NCI-H1417 (cell line): ENCODE data around the gene ZMIZ1.
"Not testable (repeated sequence)": the region's sequence is repeated elsewhere in the genome, so short reads cannot be mapped to it uniquely, and the experiment has no call there.

Experiments used
- DNase-seq, 3 experiments: peaks; one replicate each; lab custom pipeline; 2025; lab: John Stamatoyannopoulos, UW

ZMIZ1 gene

DNA sequence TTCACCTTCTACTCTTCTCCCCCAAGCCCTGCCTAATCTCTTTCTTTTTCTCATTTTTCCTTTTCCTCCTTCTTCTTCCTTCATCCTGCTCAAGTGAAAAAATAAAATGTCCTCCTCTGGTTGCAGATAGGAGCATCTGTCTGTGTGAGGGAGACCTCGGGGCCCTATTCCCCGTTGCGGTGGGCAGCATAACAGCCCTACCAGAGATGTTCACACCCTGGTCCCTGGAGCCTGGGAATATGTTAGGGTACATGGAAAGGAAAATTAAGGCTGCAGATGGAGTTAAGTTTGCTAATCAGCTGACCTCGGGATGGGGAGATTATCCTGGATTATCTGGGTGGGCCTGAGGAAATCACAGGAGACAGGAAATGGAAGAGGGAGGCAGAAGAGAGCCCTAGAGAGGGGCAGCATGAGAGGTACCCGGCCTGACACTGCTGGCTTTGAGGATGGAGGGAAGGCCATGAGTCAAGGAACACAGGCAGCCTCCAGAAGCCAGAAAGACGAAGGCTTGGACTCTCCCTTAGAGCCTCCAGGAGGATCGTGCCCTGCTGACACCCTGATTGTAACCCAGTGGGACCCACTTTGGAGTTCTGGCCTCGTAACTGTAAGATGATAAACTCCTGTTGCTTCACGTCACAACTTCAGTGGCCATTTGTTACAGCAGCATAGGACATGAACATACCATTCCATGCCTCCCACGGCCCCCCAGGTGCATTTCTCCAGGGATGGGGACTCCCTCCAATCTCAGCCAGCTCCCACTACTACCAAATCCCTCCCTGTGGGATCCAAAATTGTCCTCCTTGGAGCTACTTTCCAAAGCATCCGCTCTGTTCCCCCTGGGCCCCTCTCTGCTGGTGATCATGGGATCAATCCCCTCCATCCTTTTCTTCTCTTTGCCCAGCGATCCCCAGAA lies 39.0 kb upstream of the ZMIZ1 start:
- no peak for DNase-seq

DNA sequence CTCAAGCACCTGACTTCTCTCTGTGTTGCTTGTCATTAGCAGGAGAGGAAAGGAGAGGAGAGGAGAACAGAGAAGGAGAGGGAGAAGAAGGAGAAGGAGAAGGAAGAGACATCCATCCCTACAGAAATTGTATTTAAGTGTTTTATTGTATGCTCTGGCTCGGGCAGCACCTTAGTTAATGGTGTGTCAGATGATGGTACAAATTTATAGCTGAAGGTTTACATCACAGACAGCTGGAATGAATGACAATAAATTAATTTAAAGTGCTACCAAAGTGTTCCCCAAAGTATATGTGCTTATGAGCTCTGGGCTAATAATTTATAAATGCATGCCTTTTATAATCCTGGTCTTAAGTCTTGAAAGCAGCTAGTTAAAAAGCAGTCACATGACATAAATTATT lies 38.1 kb upstream of the ZMIZ1 start:
- DNase-seq = no peak

DNA sequence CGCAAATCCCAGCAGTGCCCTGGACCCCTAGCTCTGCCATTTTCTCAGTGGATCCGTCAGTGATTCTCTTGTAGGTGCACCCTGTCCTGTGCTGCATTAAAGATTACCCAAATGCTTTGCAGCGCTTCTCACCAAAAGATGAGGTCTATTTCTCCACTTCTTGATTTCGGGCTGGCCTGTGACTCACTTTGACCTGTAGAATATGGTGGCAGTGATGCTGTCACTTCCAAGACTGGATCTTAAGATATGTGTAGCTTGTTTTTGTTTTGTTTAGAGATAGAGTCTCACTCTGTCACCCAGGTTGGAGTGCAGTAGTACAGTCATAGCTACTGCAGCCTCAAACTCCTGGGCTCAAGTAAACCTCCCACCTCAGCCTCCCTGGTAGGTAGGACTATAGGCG lies 37.0 kb upstream of the ZMIZ1 start:
- DNase-seq = no peak

DNA sequence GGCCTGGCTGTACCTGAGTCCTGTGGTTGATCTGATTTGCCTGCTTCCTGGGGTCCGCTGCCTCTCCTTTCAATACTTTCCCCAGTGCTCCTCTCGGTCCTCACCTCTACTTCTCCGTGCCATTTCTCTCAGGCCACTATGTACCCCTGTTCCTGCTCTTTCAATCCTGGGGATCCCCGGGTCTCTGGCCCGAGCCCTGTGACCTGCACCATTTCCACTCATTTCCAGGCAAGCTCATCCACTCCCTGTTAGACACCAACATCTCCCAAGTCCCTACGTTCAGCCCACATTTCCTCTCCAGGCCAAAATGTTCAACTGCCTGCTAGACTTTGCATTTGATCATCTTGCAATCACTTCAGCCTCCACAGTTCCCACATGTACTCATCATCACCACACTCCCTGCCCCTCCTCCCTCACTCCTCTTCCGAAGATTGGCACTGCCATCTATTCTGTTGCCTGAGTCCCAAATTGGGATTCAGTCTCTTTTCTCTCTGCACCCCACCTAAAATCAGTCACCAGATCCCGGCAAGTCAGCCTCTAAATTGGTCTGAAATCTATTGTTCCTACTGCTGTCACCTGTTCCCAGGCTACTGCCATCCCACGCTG lies 34.4 kb upstream of the ZMIZ1 start:
- no peak for DNase-seq

DNA sequence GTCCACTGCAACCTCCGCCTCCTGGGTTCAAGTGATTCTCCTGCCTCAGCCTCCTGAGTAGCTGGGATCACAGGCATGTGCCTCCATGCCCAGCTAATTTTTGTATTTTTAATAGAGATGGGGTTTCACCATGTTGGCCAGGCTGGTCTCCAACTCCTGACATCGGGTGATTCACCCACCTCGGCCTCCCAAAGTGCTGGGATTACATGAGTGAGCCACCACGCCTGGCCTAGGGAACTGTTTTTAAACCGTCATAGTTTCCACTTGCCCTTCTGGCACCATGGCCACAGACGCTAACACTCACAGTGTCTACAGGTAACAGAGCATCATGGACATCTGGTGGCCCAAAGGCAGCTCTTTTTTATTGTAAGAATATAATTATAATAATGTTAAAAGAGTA lies 32.4 kb upstream of the ZMIZ1 start:
- not testable (repeated sequence) for DNase-seq

DNA sequence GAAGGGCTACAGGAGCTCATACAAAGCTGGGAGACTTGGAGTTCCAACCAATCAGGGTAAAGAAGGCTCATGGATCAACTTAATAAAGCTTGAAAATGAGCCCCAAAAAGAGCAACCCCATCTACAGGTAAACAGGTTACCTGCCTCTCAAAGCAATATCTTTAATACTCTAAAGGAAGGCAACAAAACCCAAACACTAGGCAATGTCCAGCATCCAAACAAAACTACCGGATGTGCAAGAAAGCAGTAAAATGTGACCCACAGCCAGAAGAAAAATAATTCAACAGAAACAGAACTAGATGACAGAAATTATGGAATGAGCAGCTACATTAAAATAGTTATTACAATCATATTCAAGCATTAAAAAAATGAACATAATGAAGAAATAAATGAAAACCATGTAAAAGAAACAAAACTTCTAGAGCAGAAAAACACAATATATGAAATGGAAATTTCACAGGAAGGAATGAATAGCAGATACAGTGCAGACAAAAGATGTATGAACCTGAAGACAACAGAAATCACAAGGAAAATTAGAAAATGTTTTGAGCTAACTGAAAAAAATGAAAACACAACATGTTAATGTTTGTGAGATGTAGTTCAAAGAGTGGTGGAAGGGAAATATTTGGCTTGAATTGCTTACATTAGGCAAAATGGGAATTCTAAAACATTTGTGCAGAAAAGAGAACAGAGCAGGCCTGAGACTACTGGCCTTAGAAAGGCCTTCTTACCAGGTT lies 30.5 kb upstream of the ZMIZ1 start:
- DNase-seq = no peak

DNA sequence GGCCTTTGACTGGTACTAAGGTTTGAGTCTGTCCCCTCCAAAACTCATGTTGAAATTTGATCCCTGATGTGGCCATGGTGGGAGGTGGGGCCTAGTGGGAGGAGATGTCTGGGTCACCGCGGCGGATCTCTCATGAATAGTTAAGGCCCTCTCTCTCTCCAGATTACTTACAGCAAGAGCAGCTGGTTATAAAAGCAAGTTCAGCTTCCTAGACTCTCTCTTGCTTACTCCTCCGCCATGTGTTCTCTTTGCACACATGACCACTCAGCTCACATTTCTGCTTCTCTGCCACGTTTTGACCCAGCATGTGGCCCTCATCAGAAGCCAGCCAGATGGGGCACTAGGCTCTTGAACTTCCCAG lies 29.9 kb upstream of the ZMIZ1 start:
- DNase-seq = peak in 2 of 3 experiments; percentile 1 to 69

DNA sequence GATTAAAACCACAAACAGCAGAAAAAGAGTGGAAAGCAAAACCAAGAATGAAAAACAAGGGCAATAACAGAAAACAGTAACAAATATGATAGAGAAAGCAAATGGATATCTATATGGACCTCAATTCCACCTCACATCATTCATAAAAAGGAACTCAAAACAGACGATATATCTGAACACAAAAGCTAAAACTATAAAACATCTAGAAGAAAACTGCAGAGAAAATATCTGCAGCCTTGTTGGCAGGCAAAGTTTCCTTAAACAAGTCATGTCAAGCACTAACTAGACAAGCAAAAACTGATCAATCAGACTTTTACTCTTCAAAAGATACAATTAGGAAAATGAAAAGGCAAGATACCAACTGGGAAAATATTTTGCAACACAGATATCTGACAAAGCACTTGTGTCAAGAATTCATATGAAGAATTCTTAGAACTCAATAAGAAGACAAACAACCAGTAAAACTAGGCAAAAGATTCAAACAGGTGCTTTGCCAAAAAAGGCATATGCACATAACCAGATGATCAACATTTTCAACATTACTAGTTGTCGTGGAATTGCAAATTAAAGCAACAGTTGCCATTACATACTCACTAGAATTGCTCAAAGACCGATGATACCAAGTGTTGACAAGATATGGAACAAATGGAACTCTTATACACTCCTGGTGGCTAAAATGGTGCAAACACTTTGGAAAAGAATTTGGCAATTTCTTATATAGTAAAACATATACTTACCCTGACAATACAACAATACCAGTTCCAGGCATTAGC lies 25.9 kb upstream of the ZMIZ1 start:
- no peak for DNase-seq

DNA sequence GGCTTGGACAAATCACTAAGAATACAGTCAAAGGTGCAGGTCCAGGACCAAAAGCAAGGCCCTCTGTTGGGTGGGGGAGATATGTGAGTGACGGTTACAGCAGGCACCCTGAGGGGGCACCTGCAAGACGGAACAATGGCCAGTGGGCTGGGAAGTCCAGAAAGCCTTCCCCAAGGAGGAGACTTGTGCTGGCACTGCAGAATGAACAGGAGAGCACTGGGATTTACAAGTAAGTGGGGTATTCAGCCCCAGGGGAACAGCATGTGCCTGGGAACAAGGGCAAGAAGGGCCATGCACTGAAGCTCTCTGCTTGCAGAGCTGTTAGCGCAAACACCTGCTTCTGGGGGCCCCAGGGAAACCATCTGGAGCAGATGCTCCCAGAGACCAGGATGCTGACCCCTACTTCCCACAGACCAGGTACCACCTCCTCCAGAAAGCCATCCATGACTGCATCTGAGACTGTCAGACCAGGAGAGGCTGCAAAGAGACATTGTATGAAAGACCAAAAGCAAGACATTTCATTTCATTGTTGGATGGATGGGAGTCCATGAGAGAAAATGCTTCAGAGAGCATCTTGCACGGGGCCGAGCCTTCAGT lies 24.6 kb upstream of the ZMIZ1 start:
- no peak for DNase-seq

DNA sequence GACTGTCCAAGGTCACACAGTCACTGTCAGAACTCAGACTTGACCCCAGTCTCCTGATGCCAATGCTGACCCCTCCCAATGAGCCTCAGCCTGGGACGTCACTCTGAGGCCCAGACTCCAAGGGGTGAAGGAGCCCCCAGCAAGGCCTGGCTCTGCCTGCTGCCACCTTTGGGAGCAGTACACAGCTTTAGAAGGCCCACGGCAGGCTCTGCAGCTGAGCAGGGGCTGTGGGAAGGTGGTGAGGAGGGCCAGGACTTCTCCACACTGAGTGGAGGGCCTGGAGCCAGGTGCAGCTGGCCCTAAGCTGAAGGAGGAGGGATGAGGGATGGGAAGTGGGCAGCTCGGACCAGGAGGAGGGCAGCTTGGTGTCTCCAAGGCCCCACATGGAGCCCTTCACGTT lies 23.9 kb upstream of the ZMIZ1 start:
- no peak for DNase-seq

DNA sequence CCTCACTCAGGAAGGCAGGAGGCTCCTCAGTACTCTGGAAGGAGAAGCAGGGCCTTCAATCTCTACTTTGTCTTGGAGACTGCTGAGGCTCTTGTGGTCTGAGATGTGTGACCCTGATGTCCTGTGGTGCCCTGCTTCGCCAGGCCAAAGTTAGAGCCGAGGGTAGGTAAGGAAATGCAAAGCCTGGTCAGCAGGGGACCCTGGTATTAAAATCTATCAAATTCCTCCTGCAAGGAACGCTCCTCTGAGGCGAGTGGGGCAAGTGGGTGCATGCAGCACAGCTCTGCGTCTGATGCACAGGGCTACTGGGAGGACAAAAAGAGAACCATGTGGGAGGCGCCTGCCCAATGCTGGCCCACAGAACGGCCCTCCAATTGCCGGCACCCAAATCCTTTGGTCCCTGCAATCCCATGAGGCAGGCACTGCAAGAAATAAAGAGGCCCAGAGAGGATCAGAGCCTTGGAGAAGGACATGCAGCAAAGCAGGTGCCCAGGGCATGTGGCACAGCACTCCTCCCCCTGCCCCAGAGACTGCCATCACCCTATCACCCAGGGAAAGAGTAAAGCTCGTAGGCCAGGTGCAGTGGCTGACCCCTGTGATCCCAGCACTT lies 23.1 kb upstream of the ZMIZ1 start:
- no peak for DNase-seq

DNA sequence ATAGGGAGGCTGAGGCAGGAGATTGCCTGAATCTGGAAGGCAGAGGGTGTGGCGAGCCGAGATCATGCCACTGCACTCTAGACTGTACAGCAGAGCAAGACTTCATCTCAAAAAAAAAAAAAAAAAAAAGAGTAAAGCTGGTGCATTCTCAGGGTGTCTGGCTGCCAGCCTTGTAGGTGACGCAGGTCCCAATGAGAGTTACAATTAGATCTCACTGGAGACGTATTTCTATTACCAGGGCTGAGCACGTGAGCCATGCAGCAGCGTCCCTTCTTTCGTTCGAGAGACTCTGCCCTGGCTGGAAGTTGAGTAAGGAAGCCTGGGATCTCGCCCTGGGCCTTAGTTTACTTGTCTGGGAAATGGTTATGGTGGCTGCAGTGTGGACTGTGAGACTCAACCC lies 22.4 kb upstream of the ZMIZ1 start:
- DNase-seq = no peak

DNA sequence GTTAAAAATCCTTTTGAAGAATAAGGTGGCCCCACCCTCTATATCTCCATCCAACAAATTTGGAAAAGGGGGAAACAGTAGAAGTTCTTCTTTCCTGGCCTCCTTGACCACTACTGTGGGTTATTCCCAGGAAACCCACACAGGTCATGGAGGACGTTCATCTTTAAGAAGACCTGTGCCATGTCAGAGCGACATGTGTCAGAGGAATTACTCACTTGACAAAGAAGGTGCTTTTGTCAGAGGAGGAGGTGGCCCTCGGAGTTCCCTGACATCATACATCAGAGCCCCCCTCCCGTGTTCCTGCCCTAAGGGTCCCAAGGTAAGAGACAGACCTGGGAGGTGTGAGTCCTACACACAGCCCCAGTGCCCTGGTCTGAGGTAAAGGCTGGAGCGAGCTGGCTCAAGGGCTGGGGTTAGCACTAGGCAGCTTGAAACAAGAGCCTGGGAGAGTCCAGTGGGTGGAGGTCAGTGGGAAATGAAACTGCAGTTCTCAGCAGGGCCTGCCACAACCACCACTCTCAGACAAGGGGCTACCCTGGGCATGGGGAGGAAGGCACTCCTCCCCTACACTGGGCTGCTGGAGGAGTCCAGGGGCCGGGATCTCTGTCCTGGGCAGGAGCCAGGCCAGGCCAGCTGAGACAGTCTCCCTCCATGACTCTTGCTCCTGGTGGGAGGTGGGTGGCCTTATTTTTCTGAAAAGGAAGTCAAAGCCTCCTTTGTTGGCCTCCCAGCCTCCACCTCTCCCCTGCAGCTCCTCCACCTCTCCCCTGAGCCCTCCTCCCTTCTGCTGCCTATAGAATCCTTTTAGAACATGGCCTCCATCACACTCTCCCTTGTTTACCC lies 21.8 kb upstream of the ZMIZ1 start:
- DNase-seq = no peak

DNA sequence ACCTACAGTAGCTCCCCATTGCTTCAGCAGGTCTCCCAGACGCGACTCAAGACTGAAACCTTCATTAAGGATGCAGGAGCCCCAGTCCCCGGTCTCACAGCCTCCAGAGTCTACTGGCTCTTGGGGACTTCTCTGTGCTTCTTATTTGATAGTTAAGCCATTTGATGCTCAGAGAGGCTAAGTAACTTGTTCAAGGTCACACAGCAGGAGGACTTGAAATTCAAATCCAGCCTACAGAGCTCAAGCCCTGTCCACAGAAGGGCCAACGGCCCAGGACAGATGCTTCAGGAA lies 21.2 kb upstream of the ZMIZ1 start:
- no peak for DNase-seq

DNA sequence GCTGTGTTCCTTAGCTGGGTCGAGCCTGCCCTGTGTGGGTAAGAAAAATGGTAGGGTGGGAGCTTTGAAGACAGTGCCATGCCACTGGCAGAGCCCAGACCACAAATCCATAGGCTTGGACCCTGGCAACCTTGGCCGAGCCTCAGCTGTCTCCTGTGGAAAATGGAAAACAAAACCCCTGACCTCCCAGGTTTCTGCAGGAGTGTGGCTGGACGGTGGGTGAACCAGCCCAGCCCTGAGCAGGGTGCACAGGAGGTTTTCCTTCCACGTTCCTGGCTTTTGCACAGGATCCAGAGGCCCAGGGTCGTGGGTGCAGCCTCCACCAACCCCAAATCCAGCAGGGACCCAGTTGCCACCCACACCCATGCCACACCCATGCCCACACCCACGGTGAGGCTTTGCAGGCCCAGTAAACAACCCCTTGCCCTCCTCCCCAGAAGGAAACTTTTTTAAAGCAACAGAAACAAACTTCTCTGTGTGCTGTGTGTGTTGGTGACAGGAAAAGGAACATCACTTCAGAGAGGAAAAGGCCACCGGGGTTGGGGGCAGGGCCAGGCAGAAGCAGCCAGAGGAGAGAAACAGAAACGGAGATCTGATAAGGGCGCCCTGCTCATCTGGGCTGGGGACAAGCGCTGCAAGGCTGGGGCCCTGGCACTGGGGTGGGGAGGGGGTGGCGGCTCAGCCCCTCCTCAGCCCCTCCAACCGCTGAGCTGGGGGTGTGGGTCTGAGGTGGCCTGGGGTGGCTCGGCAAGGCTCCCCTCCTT lies 20.7 kb upstream of the ZMIZ1 start:
- no peak for DNase-seq

DNA sequence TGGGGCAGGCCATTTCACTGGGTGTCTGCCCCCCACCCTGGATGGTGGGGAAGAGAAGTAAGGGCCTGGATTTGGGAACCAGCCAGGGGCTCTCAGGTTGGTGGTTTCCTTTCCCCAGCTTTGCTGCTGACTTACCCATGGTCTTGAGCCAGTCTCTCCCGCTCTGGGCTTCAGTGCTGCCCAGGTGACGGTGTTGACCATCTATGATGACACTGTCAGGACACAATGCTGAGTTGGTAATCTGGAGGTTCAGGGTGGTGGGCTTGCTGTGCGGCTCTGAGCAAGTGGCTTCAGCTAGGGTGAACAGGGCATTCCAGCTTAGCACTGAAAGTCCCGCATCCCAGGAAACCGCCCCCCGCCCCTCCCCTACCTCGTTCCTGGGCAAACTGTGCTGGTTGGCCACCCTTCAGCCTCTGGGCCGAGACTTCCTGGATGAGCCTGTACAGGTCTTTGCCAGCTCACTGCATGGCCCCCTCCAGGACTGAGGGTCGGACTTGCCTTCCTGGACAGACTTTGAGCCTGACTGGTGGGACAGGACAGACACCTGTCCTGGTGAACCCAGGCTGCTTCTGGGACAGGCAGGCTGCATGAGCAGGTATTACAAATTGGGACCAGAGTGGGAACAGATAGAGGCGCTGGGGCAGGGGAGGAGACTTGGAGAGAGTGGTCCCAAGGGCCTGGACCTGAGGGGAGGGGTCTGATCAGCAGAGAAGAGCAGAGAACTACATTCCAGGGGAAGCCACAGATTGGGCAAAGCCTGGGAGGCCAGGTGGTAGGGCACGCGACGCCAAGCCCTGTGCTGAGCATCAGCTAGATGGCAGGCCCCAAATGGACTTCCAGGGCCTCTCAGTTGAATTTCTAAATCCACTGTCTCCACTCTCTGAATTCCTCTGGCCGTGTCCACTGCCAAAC lies 19.9 kb upstream of the ZMIZ1 start:
- no peak for DNase-seq

DNA sequence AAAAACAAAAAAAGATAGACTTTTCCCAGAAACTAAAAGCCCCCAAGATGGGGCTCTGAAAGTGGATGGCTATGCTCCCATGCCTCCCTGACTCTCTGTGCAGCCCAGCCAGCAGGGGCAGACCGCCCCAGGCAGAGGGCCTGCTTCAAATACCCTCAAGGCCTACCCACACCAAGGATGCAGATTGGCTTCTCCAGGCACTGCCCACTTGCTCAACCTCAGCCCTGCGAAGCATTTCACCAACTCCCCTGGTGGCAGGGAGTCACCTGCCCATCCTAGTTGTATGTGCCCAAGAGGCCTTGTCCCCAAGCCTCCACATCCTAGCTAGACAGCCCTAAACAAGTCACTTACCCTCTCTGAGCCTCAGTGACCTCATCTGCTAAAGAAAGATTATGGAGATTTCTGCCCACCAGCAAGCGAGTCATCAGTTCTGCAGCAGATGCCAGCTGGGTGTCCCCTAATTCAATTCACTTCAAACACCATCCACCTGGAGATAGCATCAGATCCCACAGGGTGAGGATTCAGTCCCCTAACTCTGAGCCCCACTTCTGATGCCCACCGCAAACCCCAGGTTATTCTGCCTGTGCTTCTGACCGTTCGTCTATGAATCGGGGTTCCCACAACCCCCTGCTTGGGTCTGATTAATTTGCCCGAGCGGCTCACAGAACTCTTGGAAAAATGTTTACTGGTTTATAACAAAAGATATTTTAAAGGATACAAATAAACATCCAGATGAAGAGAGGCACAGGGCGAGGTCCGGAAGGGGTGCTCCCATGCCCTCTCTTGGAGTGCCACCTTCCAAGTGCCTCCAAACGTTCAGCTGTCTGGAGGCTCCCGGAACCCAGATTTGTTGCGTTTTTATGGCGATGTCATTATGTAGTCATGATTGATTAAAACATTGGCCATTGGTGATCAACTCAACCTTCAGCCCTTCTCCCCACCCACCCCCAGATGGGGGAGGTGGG lies 18.6 kb upstream of the ZMIZ1 start:
- no peak for DNase-seq
